Measurements from ENCODE around the gene TSEN15. TPM values are rescaled to one million over a fixed set of nuclear protein-coding genes. Genes with fewer than 3 reads are reported as not detected.

TSEN15 gene
- polyA plus RNA-seq, 1 donor (not counting 4 experiments of a cell fraction or from before 2014, with no cell fraction given) = 46.7 TPM

GRCh38 chr1:184068354-184068753 lies 16.8 kb downstream of the TSEN15 start:
- DNase-seq (ENCODE audit: low read depth, low spot score) (no peak), FAIRE-seq (no peak)
- Histone ChIP-seq H3K79me2 (ENCODE audit: control insufficient read depth, insufficient read depth, low read length) (peaks cover 3% of the 10 kb centered on the region), H3K27ac (ENCODE audit: control insufficient read depth, insufficient read depth, low read length) (no peak overlapping the region), H2AFZ (ENCODE audit: control insufficient read depth, low read length) (no peak overlapping the region), H3K9me3 (ENCODE audit: control insufficient read depth, low read depth, low read length) (no peaks in the 10 kb centered on the region), H3K27me3 (ENCODE audit: control insufficient read depth, extremely low read depth, insufficient read depth, low read length) (no peaks in the 10 kb centered on the region), H3K4me3 (ENCODE audit: control insufficient read depth in 2 of 3, extremely low read depth in 1 of 3, insufficient read depth in 2 of 3, low read depth in 1 of 3, low read length in 3 of 3) (no peak overlapping the region), H3K9me1 (ENCODE audit: control insufficient read depth, extremely low read depth, insufficient read depth, low read length) (no peaks in the 10 kb centered on the region), H4K20me1 (ENCODE audit: control insufficient read depth, extremely low read depth, insufficient read depth, low read length) (no peaks in the 10 kb centered on the region), H3K36me3 (ENCODE audit: control insufficient read depth in 2 of 2, extremely low read depth in 1 of 2, insufficient read depth in 2 of 2, low read length in 2 of 2) (peaks cover 0 to 3% of the 10 kb centered on the region in 2 experiments), H3K4me1 (ENCODE audit: control insufficient read depth, extremely low read depth, insufficient read depth, low read length) (no peaks in the 10 kb centered on the region), H3K9ac (ENCODE audit: control insufficient read depth, extremely low read depth, insufficient read depth, low read length) (no peak overlapping the region), H3K4me2 (ENCODE audit: control insufficient read depth, extremely low read depth, insufficient read depth, low read depth, low read length) (no peak overlapping the region)
- dilution Hi-C loops (cut with MboI; ENCODE audit: extremely low pct_ligation_motif_present, low sequenced_read_pairs) = no loop called here
- TF ChIP-seq EZH2 (IDR thresholded peaks at IDR 0.05; ENCODE audit: low read length) = no peak
- no peak for TF ChIP-seq CTCF (optimal IDR thresholded peaks at IDR 0.05 in 1 of 3, IDR thresholded peaks at IDR 0.05 in 1 of 3, conservative IDR thresholded peaks at IDR 0.05 in 1 of 3; ENCODE audit: extremely low read depth in 1 of 3, insufficient read depth in 2 of 3, low read length in 3 of 3)

GRCh38 chr1:184069675-184070074 lies 18.1 kb downstream of the TSEN15 start:
- DNase-seq (ENCODE audit: low read depth, low spot score) = no peak
- no peak overlapping the region for H3K9ac ChIP-seq (ENCODE audit: control insufficient read depth, extremely low read depth, insufficient read depth, low read length)
- H3K9me1 ChIP-seq (ENCODE audit: control insufficient read depth, extremely low read depth, insufficient read depth, low read length) = no peaks in the 10 kb centered on the region
- no peaks in the 10 kb centered on the region for H3K79me2 ChIP-seq (ENCODE audit: control insufficient read depth, insufficient read depth, low read length)
- no peaks in the 10 kb centered on the region for H3K9me3 ChIP-seq (ENCODE audit: control insufficient read depth, low read depth, low read length)
- no peaks in the 10 kb centered on the region for H3K4me1 ChIP-seq (ENCODE audit: control insufficient read depth, extremely low read depth, insufficient read depth, low read length)
- dilution Hi-C loops (cut with MboI; ENCODE audit: extremely low pct_ligation_motif_present, low sequenced_read_pairs) = no loop called here
- no peak overlapping the region for H3K27ac ChIP-seq (ENCODE audit: control insufficient read depth, insufficient read depth, low read length)
- H4K20me1 ChIP-seq (ENCODE audit: control insufficient read depth, extremely low read depth, insufficient read depth, low read length) = no peaks in the 10 kb centered on the region
- TF ChIP-seq CTCF (optimal IDR thresholded peaks at IDR 0.05 in 1 of 3, IDR thresholded peaks at IDR 0.05 in 1 of 3, conservative IDR thresholded peaks at IDR 0.05 in 1 of 3; ENCODE audit: extremely low read depth in 1 of 3, insufficient read depth in 2 of 3, low read length in 3 of 3) = no peak
- TF ChIP-seq EZH2 (IDR thresholded peaks at IDR 0.05; ENCODE audit: low read length) = no peak
- no peak overlapping the region for H3K4me3 ChIP-seq (ENCODE audit: control insufficient read depth in 2 of 3, extremely low read depth in 1 of 3, insufficient read depth in 2 of 3, low read depth in 1 of 3, low read length in 3 of 3)
- H2AFZ ChIP-seq (ENCODE audit: control insufficient read depth, low read length) = no peak overlapping the region
- H3K4me2 ChIP-seq (ENCODE audit: control insufficient read depth, extremely low read depth, insufficient read depth, low read depth, low read length) = no peak overlapping the region
- FAIRE-seq = no peak
- peaks cover 0 to 3% of the 10 kb centered on the region in 2 experiments for H3K36me3 ChIP-seq (ENCODE audit: control insufficient read depth in 2 of 2, extremely low read depth in 1 of 2, insufficient read depth in 2 of 2, low read length in 2 of 2)
- no peaks in the 10 kb centered on the region for H3K27me3 ChIP-seq (ENCODE audit: control insufficient read depth, extremely low read depth, insufficient read depth, low read length)

Measured in keratinocyte (primary cell).